ENCODE measurements around the gene DLGAP5. TPM values are rescaled to one million over a fixed set of nuclear protein-coding genes. Genes with fewer than 3 reads are reported as not detected.

Gene DLGAP5
- polyA plus RNA-seq, 1 donor from 2014 or later, result 2.0 TPM

DNA sequence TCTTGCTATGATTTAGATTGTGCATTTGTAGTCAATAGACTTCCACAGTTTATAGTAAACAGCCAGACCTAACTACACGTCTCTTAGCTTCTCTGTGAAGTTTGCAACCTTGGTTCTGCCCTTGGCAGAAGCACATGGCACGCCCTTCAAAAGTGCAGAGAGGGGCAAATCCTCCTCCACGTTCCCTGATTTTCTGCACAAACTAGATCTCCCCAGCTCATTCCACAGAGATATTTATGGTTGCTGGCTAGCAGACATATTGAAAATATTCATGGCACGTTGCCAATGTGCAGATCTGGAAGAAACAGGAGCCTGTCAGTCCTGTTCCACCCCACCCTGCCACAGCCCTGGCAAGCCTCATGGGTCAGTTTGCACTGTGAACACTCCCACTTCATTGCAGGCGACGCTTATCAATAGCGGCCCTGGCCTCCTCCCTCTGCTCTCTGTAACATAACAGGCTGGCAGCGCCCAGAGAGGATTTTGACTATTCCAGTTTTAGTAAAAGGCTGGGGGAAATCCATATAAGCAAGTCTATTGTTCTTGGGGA is 68.9 kb downstream of the DLGAP5 start:
- H2AFZ ChIP-seq (ENCODE audit: low read depth, low read length), result no peak overlapping the region
- no peak overlapping the region for H3K9ac ChIP-seq (ENCODE audit: low read length)
- H3K9me3 ChIP-seq (ENCODE audit: low read length), result no peaks in the 10 kb centered on the region
- no peaks in the 10 kb centered on the region for H3K79me2 ChIP-seq (replicated peaks; ENCODE audit: insufficient read depth, low read length)
- no peaks in the 10 kb centered on the region for H3F3A ChIP-seq (ENCODE audit: insufficient read depth, low read length, poor library complexity, severe bottlenecking)
- no peaks in the 10 kb centered on the region for H3K36me3 ChIP-seq (ENCODE audit: insufficient read depth, low read length)
- H4K20me1 ChIP-seq (ENCODE audit: insufficient read depth), result no peaks in the 10 kb centered on the region
- no peak overlapping the region for H3K4me2 ChIP-seq (ENCODE audit: low read length)
- H3K27ac ChIP-seq (ENCODE audit: low read length), result no peak overlapping the region
- H3K9me2 ChIP-seq (ENCODE audit: insufficient read depth, low read length), result no peaks in the 10 kb centered on the region
- TF ChIP-seq, protein P1, sequence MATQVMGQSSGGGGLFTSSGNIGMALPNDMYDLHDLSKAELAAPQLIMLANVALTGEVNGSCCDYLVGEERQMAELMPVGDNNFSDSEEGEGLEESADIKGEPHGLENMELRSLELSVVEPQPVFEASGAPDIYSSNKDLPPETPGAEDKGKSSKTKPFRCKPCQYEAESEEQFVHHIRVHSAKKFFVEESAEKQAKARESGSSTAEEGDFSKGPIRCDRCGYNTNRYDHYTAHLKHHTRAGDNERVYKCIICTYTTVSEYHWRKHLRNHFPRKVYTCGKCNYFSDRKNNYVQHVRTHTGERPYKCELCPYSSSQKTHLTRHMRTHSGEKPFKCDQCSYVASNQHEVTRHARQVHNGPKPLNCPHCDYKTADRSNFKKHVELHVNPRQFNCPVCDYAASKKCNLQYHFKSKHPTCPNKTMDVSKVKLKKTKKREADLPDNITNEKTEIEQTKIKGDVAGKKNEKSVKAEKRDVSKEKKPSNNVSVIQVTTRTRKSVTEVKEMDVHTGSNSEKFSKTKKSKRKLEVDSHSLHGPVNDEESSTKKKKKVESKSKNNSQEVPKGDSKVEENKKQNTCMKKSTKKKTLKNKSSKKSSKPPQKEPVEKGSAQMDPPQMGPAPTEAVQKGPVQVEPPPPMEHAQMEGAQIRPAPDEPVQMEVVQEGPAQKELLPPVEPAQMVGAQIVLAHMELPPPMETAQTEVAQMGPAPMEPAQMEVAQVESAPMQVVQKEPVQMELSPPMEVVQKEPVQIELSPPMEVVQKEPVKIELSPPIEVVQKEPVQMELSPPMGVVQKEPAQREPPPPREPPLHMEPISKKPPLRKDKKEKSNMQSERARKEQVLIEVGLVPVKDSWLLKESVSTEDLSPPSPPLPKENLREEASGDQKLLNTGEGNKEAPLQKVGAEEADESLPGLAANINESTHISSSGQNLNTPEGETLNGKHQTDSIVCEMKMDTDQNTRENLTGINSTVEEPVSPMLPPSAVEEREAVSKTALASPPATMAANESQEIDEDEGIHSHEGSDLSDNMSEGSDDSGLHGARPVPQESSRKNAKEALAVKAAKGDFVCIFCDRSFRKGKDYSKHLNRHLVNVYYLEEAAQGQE (IDR thresholded peaks at IDR 0.05; ENCODE audit: borderline replicate concordance), result no peak
- TF ChIP-seq EP300 (conservative IDR thresholded peaks at IDR 0.05; ENCODE audit: poor library complexity, severe bottlenecking) (no peak), CTCF (IDR thresholded peaks at IDR 0.05; ENCODE audit: poor library complexity, severe bottlenecking) (no peak), POLR2AphosphoS5 (IDR thresholded peaks at IDR 0.05) (no peak), MXI1 (conservative IDR thresholded peaks at IDR 0.05; ENCODE audit: poor library complexity, severe bottlenecking) (no peak), EZH2 (IDR thresholded peaks at IDR 0.05; ENCODE audit: borderline replicate concordance, insufficient read depth, low read length, poor library complexity, severe bottlenecking) (no peak), TAF1 (IDR thresholded peaks at IDR 0.05; ENCODE audit: low read depth) (no peak), RAD21 (conservative IDR thresholded peaks at IDR 0.05) (no peak), SMC3 (conservative IDR thresholded peaks at IDR 0.05; ENCODE audit: poor library complexity) (no peak)
- H3K4me3 ChIP-seq (ENCODE audit: low read length), result no peak overlapping the region
- peaks cover 7% of the 10 kb centered on the region for H3K27me3 ChIP-seq (ENCODE audit: insufficient read depth, low read depth, low read length)

DNA sequence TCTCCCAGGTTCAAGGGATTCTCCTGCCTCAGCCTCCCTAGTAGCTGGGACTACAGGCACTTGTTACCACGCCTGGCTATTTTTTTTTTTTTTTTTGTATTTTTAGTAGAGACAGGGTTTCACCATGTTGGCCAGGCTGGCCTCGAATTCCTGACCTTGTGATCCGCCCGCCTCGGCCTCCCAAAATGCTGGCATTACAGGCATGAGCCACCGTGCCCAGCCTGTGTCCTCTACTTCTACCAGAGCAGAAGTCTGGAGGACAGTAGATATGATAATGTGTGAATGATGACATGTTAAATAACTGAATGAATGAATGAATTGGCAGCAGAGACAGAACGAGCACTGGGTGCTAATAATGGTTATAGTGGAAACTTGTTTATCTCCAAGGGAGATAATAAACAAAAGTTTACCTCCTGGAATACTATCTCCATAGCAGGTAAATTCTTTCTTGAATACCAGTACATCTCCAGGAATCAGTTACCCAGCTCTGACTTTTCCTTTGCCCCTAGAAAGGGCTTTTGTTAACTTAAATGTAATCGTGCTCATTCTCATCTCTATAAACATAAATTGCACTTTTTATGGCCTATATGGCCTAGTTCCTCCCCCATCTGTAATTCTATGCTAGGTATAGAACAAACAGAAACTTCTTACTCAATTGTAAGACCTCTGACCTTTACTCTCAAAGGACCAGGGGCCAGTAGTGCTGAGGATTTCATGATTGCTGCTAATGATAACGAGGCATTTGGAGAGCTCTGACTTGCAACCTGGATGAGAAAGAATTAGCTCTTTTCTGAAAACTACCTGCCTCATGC is 69.6 kb downstream of the DLGAP5 start:
- Histone ChIP-seq H3K4me3 (ENCODE audit: low read length) (no peak overlapping the region), H3K9me3 (ENCODE audit: low read length) (no peaks in the 10 kb centered on the region), H4K20me1 (ENCODE audit: insufficient read depth) (no peaks in the 10 kb centered on the region), H3K9ac (ENCODE audit: low read length) (no peak overlapping the region), H3K27me3 (ENCODE audit: insufficient read depth, low read depth, low read length) (peaks cover under 1% of the 10 kb centered on the region), H3K9me2 (ENCODE audit: insufficient read depth, low read length) (no peaks in the 10 kb centered on the region), H3K36me3 (ENCODE audit: insufficient read depth, low read length) (no peaks in the 10 kb centered on the region), H3K79me2 (replicated peaks; ENCODE audit: insufficient read depth, low read length) (no peaks in the 10 kb centered on the region), H2AFZ (ENCODE audit: low read depth, low read length) (no peak overlapping the region), H3K4me2 (ENCODE audit: low read length) (no peak overlapping the region), H3K27ac (ENCODE audit: low read length) (no peak overlapping the region), H3F3A (ENCODE audit: insufficient read depth, low read length, poor library complexity, severe bottlenecking) (no peaks in the 10 kb centered on the region)
- no peak for TF ChIP-seq POLR2AphosphoS5 (IDR thresholded peaks at IDR 0.05)
